GM12892 (cell line): ENCODE measurements around the gene TIMM29.

Experiments used
- POLR2A ChIP-seq: IDR thresholded peaks from 2 replicates; pipeline ENCODE4 v1.6.1; 2011; ENCODE audit warnings: low read depth, low read length, control low read depth
- POLR2AphosphoS5 ChIP-seq: IDR thresholded peaks from 2 replicates; pipeline ENCODE4 v1.6.1; 2011; ENCODE audit warnings: low read depth, low read length, control low read depth
- TAF1 ChIP-seq: IDR thresholded peaks from 2 replicates; pipeline ENCODE4 v1.6.1; 2011; ENCODE audit warnings: low read depth, mild to moderate bottlenecking, control low read depth, low read length, borderline replicate concordance

GRCh38 chr19:10916602-10917001 is 12.0 kb upstream of the TIMM29 start:
- TF ChIP-seq POLR2A, result no peak
- TF ChIP-seq POLR2AphosphoS5, result no peak
- no peak for TF ChIP-seq TAF1
